HG02763 (cell line): ENCODE results near the gene RARS2.
"Not testable (repeated sequence)": the region's sequence is repeated elsewhere in the genome, so short reads cannot be mapped to it uniquely, and the experiment has no call there.

Experiments
- ATAC-seq: cut with Tn5 transposase; IDR thresholded peaks from one replicate; pipeline ENCODE4 v1.9.1; 2021; ENCODE audit warnings: mild to moderate bottlenecking, moderate library complexity; ENCODE audit not compliant: unreplicated experiment

The RARS2 gene

DNA sequence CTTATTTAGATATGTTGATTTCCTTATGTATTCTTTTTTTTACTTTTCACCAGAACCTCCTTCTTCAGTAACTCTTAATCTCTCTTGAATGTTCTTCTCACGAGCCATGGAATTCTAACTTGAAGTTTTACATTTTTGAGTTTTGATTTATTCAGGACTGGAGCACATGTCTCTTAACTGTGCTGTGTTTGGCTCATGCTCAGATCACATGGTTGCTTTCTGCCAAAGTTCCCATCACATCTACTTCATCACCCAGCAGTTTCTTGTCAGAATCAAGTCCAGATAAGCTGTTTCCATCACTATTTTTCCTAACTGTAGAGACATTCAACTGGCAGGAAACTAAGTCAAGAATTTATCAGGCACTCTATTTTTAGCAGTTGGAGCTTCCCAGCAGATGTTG, 85.3 kb downstream of the RARS2 start:
- no peak for ATAC-seq

DNA sequence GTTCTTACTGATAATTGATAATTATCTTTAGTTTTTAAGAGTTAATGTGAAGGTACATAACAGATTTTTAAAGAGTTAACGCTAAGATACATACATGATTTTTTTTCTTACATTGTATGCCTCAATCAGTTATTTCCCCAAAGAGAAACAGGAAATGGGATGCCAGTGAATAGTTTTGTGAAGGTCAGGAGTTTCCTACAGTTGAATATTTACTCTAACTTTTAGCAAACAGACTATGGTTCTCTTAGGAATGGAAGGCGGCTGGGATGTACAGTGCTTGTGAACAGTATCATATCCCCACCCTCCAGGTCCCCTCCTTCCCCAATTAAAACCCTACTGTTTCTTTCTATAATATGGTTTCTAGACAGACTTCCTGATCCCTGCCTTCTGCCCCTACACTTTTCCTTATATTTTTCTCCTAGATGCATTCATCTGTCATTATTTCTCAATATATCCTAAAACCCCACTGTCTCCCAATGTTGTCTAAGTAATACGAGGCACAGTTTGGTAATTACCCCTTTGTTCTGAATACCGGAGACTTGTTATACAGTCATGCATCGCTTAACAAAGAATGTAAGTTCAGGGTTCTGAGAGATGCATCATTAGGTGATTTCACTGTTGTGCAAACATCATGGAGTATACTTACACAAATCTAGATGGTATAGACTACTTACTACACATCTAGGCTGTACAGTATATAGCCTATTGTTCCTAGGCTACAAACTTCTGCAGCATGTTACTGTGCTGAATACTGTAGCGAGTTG, 87.8 kb downstream of the RARS2 start:
- ATAC-seq, result no peak

DNA sequence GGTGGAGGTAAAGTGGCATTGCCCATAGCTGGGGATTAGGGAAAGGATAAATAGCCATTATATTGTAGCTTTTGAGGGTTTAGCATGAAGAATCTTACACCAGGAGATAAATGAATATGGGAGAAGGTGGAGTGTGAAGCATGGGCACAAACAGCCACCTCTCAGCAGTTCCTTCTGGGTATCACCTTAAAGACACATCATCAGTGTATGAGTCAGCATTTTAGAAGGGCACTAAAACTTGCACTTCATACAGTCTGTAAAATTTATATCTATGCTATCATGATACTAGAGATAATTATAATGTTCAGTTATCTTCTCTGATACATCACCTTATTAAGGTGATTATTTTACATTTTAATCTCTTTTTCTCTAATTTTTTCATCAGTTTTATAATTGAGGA, 91.7 kb downstream of the RARS2 start:
- no peak for ATAC-seq

DNA sequence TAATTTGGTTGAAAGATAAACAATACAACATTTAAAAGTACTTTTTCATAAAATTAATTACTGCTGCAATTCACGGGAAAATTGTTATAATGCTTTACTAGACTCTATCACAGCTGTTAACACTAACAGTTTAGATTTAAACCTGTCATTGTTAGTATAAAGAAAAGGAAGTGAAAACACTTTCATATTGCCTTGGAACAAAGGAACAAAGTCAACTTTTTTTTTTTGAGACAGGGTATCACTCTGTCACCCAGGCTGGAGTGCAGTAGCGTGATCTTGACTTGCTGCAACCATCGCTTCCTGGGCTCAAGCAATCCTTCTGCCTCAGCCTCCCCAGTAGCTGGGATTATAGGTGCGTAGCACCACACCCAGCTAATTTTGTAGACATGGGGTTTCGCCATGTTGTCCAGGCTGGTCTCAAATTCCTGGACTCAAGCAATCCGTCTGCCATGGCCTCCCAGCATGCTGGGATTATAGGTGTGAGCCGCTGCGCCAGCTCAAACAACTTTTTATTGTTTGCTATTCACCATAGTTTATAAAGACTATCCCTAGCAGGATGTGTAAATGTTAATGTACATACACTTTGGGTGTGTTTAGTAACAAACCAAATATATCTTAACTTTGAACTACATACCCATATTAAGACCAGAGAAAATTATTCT, 94.9 kb downstream of the RARS2 start:
- no peak for ATAC-seq

DNA sequence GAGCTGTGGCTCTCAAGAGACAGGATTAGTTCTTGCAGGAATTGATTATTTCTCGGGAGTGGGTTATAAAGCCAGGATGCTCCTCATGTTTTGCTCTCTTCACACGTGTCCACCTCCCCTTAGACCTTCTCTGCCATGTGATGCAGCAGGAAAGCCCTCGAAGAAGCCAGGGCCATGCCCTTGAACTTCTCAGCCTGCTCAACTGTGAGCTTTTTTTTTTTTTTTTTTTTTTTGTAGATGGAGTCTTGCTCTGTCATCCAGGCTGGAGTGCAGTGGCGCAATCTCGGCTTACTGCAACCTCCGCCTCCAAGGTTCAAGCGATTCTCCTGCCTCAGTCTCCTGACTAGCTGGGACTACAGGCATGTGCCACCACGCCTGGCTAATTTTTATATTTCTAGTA, 100.5 kb downstream of the RARS2 start:
- ATAC-seq, result not testable (repeated sequence)

DNA sequence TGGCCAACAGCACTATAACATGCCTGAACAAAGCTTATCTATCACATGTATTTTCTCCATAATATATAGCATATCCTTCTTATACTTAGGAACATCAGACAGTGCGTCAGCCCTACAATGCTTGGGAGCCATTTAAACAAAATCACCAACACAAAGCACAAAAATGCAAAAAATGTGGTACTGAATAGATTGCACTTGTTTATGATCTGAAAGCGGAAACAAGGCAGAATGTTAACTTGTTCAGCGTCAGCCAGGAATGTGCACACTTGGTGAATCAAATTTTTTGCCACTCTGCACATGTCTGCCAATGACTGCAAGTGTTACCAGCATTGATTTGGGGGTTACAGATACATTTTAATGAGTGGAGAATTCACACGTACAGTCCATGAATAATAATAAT, 102.2 kb downstream of the RARS2 start:
- no peak for ATAC-seq

DNA sequence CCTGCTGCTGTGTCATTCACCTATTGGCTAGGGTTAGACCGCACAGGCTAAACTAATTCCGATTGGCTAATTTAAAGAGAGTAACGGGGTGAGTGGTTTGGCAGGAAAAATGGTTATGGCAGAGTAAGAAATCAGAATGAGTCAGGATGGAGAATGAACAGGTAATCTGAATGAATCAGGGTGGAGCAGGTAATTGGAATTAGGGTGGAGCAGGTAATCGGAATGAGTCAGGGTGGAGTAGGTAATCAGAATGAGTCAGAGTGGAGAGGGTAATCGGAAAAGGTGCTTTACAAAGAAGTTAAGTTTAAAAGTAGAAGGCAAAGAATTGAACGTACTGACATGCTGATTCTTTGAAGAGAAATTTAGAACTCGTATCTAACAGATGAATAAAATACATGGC, 105.3 kb downstream of the RARS2 start:
- ATAC-seq, result no peak

DNA sequence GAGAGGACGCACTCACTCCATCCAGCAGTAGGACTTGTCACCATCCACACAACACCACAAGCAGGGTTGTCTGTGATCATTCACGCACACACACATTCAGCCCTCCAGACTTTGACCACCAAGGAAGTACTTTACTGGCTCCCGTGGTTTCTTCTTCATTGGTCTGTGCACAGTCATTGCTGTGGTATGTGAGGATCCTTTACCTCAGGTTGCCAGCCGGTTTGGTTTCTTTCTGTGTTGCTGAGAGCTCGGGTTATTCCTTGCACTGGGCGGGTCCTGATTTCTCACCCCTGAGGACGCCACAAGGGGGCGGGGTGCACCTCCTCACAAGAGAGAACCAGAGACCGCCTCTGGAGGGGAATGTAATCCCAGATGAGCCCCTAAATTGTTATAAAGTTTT, 105.9 kb downstream of the RARS2 start:
- ATAC-seq, result no peak

DNA sequence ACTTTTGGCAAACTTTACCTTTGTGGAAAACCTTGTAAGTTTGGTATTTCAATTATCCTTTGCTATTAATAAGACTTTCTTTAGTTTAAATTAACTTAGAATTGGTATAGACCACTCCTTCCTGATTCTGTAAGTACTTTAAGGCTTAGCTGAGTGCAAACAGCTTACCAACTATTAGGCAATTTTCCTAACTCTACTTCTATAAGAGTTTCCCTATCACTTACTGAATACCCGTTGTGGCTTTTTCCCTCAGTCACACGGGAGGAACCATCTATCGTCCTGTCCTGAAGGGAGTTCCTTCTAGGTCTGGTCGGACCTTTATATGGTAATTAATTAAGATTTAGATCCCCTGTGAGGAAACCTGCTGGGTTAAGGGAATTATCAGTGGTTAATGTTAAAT, 107.4 kb downstream of the RARS2 start:
- no peak for ATAC-seq

DNA sequence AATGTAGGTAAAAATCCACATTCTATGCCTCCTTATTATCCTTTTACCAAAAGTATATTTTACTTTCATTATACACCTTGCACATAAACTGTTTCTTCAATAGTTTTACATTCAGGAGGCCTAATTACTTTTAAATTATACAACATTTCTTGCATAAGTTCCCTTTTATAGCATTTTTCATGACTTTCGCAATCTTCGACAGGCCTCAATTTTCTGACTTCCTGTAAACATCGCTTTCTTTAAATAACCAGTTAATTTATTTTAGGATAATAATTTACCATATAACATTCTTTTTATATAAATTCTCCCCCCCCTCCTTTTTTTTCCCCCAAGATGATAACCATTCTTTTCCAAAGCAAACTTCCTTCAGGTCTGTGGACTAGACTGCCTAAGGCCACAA, 107.9 kb downstream of the RARS2 start:
- ATAC-seq, result no peak

DNA sequence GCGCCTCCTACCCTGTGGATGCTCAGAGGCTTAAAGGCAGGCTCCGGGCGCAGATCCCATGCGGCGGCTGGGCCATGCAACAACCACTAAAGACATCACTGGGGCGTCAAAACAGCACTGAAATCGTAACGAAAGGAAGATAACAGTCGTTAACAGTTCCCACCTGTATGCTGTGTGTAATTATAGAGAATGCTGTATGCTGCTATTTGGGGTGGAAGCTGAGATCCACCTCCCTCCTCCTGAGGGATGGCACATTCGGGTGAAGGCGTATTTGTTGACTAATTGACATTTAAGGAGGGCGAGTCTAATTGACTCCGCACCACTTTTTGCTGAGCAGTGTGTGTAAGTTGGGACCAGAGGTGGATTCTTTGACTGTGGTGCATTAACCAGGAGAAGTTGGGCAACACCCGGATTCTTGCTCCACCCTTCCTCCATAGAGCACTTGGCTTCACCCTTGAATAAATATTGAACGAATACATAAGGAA, 116.3 kb downstream of the RARS2 start:
- peak; percentile 55 for ATAC-seq

DNA sequence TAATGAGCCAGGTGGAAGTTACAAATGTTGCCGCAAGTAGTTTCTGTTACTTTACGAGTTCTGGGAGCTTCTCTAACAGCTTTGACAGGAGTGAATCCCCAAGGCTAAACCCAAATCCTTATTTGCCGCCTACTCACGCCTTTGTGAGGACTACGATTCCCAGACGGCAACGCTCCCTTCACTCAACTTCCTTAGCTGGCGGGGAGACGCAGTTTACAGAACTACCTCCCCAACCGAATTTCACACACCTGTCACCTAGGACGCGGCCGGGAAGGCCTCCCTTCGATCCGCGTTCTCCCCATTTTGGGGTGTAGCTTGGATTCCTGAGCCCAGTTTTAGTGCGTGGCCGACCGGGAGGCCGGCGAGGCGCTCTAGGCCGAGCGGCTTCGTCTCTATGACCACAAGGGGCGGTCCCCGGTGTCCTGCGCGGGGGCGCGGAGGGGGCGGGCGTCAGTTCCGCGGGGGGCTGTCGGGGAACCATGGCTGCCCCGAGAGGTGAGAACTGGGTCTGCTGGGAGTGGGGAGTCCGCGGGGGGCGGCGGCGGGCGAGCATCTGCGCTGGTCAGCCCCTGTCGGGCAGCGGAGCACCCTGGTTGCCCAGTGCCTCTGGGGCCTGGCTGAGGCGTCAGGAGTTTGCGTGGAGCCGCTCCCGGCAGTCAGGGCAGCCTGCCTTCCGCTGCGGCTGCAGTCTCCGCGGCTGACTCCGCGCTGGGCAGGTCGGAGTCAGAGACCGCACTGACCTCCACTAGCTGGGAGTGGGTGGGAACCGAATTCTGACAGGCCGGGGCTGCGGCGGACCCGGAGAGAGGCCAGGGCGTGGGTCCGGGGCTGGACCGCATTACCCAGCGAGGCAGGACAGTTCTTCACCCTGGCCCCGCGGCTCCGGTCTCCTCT, 117.0 kb downstream of the RARS2 start, which contains the start of gene SLC35A1:
Gene SLC35A1, plus strand, starts transcription at position 450 of the 894 bp plus-strand sequence. Its CDS starts 30 bp downstream, at position 480.
- peak; percentile 96 for ATAC-seq

DNA sequence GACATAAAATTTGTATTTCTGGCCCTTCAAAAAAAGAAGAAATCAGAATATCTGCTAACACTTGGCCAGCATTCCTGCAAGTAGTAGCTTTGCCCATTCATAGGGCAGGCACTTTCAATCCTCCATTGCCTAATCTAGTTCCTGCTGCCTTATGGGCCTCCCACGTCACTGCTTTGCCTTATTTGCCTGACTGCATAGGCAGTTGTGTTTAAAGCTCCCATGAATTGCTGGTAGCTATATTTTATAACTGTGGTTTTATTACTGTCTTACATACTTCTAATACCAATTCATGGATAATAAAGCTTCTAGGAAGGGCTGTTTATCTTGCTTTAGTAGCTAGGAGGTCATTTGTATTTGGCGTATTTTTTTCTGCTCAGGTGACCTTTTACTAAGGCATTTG, 124.7 kb downstream of the RARS2 start:
- ATAC-seq, result no peak
